ENCODE data around the gene CPT1B. TPM values are rescaled to one million over a fixed set of nuclear protein-coding genes. Genes with fewer than 3 reads are reported as not detected.

The CPT1B gene
- total RNA-seq, 1 experiment from 2014 or later, result 10.4 TPM

DNA sequence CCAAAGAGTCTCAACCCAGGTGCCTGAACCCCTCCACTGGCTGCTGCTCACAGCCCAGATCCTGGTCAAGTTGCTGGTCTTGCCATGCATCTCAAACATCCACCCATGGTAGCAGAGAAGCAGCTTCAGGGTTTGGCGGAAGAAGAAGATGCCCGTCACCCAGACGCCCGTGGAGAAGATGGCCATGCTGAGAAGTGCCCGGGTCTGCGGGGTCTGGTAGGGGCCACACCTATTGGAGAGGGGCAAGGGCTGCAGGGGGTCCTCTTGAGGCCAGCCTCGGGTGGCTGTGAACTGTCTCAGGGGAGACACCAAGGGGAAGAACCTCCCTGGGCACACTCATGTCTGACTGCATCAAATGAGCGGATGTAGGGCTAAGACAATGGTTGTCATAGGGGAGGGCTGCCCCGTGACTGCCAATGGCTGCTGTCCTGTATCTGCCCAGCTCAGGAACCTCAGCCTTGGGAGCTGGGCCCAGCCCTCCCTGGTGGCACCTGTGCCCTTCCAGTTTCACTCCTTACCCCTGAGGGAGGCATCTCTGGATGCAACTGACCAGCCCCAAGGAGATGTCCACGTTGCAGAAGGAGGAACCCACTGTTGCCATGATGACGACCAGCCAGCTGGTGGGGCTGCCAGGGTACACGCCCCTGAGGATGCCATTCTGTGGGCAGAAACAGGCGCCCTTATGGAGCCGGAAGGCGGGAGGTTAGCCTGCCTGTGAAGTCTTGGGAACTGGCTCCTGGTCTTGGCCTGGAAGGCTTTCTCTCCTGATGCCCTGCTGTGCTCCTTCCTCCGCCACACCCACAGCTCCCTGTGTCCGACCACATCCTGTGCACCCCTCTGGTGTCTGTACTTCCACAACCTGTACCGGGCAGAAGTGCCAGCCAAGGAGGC is 1.2 kb downstream of the CPT1B start:
- in situ Hi-C loops (cut with HindIII; ENCODE audit: low pct_unique_long_range_greater_than_20kb, low sequenced_read_pairs), result no loop called here
- DNase-seq (ENCODE audit: low read depth), result no peak

DNA sequence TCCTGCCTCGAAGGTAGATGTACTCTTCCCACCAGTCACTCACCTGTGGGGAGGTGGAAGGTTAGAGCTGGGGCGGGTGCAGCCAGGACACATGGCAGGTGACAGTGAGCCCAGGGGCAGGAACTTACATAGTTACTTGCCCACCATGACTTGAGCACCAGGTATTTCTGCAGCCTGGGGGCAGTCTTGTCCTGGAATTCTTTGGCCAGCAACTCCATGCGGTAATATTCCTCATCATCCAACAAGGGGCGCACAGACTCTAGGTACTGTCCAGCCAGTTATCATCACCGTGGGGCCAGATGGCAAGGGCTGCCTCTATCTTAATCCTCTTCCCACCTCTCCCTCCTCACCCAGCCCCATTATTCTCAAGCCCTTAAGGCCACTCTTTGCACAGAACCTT is 2.2 kb downstream of the CPT1B start:
- in situ Hi-C loops (cut with HindIII; ENCODE audit: low pct_unique_long_range_greater_than_20kb, low sequenced_read_pairs), result no loop called here
- peak; percentile 56 for DNase-seq (ENCODE audit: low read depth)

DNA sequence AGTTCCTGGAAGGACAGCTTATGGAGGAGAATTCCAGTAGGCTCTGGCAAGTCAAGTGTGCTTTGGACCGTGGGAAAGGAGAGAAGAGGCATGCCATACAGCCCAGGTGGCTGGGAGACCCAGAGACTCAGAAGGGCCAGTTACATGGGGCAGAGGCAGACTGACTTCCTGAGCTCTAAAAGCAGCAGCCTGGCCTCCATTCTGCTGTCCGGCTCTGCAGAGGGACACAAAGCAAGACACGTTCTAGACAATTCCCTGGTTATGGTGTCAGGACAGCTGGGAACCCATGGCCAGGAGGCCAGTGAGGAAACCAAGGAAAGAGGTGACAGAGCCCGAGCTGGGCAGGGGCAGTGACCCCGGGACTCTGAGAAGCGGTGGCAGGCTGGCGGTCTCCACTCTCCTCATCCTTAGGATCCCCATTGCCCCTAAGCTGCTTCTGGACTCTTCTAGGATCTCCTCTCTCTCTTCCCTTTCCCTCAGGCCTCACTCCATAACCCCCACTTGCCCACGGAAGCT is 2.7 kb downstream of the CPT1B start:
- no peak for DNase-seq (ENCODE audit: low read depth)
- in situ Hi-C loops (cut with HindIII; ENCODE audit: low pct_unique_long_range_greater_than_20kb, low sequenced_read_pairs), result no loop called here

DNA sequence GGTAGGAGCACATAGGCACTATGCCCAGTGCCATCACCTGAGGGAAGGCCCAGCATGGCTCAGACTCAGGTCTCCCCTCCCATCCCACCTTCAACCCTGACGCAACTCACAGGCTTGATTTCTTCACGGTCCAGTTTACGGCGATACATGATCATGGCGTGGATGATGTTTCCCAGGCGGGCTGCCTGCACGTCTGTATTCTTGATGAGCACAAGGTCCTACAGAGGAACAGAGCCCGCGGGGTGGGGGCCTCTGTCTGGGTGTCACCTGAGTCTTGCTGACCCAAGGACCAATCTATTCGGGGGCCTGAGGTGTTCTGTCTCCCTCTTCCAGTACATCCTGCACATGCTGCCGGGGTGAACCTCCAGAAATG is 3.9 kb downstream of the CPT1B start:
- in situ Hi-C loops (cut with HindIII; ENCODE audit: low pct_unique_long_range_greater_than_20kb, low sequenced_read_pairs), result no loop called here
- no peak for DNase-seq (ENCODE audit: low read depth)

GRCh38 chr22:50573491-50574382 is 4.5 kb downstream of the CPT1B start:
- in situ Hi-C loops (cut with HindIII; ENCODE audit: low pct_unique_long_range_greater_than_20kb, low sequenced_read_pairs), result no loop called here
- no peak for DNase-seq (ENCODE audit: low read depth)

DNA sequence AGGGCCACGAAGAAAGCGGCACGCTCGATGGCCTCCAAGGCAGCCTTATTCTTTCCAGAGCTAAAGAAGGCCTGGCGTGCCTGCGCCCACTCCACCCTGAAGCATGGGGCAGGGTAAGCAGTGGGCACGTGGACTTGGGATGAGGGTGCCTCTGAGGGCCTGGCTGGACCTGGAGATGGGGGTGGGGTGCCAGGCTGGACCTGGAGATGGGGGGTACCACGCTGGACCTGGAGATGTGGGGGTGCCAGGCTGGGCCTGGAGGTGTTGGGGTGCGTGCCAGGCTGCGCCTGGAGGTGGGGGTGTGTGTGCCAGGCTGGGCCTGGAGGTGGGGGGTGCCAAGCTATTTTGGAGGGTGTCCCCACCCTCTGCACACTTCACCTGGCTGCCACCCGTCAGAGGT is 5.3 kb downstream of the CPT1B start:
- no peak for DNase-seq (ENCODE audit: low read depth)
- in situ Hi-C loops (cut with HindIII; ENCODE audit: low pct_unique_long_range_greater_than_20kb, low sequenced_read_pairs), result no loop called here

DNA sequence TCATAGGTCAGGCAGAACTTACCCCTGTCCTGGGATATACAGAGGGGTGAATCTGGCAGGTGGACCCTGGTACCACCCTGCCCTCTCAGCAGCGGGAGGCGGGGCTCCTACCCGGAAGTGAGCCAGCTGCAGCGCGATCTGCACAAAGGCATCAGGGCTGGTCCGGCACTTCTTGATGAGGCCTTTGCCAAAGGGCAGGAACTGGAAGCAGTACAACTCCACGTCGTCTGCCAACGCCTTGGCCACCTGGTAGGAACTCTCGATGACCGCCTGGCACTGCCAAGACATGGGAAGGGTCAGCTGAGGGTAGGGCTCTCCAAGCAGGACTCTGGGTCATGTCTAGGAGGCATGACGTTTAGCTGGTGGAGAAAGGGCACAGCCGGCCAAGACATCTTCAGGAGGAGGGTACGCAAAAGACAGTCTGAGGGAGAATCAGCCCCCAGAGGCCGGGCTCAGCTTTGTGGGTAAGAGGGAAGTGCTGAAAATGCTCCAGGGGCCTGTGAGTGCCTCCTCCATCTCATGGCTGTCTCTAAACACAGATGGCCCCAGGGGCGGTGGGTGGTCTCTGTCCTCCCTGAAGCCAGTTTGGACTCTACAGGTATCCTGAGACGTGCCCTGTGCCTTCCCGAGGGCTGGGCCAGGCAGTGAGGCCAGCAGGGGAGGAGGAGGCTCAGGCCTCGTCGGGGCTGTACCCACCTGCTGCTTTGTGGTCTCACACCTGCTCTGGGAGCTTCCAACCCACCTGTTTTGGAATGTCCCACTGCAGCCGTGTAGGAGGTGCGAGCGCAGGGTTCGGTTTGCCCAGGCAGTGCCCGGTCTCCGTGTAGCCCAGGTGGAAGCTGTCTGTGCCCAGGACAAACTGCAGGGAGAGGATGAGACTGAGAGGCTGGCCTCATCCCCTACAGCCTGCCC is 6.7 kb downstream of the CPT1B start:
- DNase-seq (ENCODE audit: low read depth), result no peak
- in situ Hi-C loops (cut with HindIII; ENCODE audit: low pct_unique_long_range_greater_than_20kb, low sequenced_read_pairs), result no loop called here

DNA sequence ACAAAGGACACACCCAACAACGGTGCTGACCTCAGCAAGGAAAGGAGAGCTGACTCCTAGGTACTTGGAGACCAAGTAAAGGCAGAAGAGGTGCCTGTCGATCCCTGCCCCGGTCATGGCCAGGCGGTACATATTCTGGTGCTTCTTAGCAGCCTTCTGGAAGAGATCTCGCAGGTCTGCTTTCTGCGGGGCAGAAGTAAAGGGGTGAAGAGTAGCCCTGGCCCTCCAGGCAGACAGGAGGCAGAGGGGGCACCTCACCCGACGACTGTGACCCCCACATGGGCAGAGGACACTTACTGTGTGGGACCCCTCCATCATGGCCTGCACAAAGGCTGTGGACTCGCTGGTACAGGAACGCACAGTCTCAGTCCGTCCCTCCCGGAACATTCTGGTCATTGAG is 7.4 kb downstream of the CPT1B start:
- DNase-seq (ENCODE audit: low read depth), result no peak
- in situ Hi-C loops (cut with HindIII; ENCODE audit: low pct_unique_long_range_greater_than_20kb, low sequenced_read_pairs), result no loop called here

DNA sequence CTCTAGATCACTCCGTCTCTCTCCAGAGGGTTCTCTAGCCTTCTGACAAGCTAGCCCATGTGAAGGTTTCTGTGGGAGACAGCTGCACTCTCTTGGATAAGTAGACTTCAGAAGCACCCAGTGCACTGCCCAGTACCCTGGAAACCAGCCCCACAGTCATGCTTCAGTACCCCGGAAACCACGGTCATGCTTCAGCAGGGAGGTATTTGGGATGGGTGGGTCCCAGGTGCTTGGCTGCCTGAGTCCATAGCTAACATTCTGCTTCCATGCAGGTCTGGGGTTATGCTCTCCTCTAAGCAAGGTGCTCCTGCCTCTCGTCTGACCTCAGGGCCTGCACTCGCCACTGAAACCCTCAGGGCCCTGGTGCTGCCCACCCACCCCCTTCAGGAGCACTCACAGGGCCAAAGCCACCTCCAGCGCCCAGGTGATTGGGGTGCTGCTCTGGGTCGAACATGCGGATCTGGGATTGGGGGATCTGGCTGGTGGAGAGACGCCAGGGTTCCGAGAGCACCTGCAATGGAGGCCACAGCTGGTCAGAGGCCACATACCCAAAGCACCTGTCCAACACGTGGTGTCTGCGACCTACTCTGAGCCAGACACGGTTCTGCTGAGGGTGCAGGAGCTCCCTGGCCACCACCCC is 8.2 kb downstream of the CPT1B start:
- DNase-seq (ENCODE audit: low read depth), result peak; percentile 35
- in situ Hi-C loops (cut with HindIII; ENCODE audit: low pct_unique_long_range_greater_than_20kb, low sequenced_read_pairs), result no loop called here

DNA sequence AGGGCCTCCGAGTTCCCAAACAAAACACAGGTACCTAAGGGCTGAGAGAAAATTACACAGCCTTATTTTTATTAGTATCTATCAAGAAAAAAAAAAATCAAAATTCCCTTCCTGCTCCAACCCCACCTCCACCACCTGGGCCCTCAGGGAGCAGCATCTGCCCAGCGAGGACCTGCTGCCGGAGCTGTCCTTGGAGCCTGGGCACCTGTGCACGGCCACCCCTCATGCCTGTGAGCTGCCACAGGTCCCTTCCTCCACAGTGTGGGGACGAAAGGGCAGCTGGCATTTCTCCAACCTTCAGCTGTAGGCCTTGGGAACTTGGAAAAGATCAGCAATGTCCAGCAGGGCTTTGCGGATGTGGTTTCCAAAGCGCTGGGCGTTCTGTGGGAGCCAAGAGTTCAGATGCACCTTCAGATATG is 9.2 kb downstream of the CPT1B start:
- in situ Hi-C loops (cut with HindIII; ENCODE audit: low pct_unique_long_range_greater_than_20kb, low sequenced_read_pairs), result no loop called here
- DNase-seq (ENCODE audit: low read depth), result no peak

DNA sequence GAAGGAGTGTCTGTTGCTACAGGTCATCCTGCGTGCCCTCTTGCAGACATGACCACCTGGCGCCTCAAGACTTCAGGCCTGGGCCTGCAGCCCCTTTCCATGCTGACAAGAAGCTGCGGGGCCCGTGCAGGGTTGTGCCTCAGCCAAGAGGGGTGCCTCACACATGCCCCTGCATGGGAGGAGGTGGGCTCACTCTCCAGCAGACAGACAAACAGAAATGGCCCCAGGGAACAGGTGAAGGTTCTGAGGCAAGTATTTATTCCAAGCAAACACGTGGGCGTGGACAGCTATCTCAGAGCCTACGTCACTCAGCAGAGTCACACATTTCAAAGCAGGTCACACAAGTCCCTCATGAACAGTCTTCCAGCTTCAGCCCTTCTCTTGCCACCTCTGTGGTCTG is 9.6 kb downstream of the CPT1B start:
- DNase-seq (ENCODE audit: low read depth), result no peak
- in situ Hi-C loops (cut with HindIII; ENCODE audit: low pct_unique_long_range_greater_than_20kb, low sequenced_read_pairs), result no loop called here

GRCh38 chr22:50567721-50568252 is 10.4 kb downstream of the CPT1B start:
- in situ Hi-C loops (cut with HindIII; ENCODE audit: low pct_unique_long_range_greater_than_20kb, low sequenced_read_pairs), result no loop called here
- DNase-seq (ENCODE audit: low read depth), result no peak

DNA sequence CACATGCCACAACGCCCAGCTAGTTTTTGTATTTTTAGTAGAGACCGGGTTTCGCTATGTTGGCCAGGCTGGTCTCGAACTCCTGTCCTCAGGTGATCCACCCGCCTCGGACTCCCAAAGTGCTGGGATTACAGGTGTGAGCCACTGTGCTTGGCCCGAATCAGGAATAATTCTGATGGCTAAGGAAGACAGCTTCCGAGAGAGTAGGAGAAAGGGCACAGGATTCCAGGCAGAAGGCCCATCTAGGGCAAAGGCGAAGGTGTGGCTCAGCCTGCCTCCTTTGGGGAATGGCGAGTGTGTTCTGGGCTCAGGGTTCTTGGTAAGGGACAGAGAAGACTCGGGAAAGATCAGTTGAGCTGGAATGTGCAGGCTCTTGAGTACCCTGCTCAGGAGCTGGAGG is 13.9 kb downstream of the CPT1B start:
- in situ Hi-C loops (cut with HindIII; ENCODE audit: low pct_unique_long_range_greater_than_20kb, low sequenced_read_pairs), result no loop called here
- no peak for DNase-seq (ENCODE audit: low read depth)

- DNase-seq (ENCODE audit: low read depth), result no peak
- in situ Hi-C loops (cut with HindIII; ENCODE audit: low pct_unique_long_range_greater_than_20kb, low sequenced_read_pairs), result no loop called here
Measured at GRCh38 chr22:50563413-50564160, 14.6 kb downstream of the CPT1B start.

- DNase-seq (ENCODE audit: low read depth), result peak; percentile 97
- in situ Hi-C loops (cut with HindIII; ENCODE audit: low pct_unique_long_range_greater_than_20kb, low sequenced_read_pairs), result no loop called here
Measured at GRCh38 chr22:50562523-50563412, 15.5 kb downstream of the CPT1B start, which contains the start of gene SYCE3. TSS of gene SYCE3 (minus strand) at chr22:50562919. CDS start at chr22:50556405, 6,514 bp downstream.
